Measurements from ENCODE around the gene UNC50.

The UNC50 gene

GRCh38 chr2:98605076-98605475 is 3.3 kb upstream of the UNC50 start:
- H3K27me3 Mint-ChIP-seq = no peaks in the 10 kb centered on the region
- H3K4me3 Mint-ChIP-seq = no peak overlapping the region
- H3K36me3 Mint-ChIP-seq (ENCODE audit: insufficient read depth) = peaks cover 41% of the 10 kb centered on the region
- H3K4me1 Mint-ChIP-seq = peaks cover 49% of the 10 kb centered on the region
- ATAC-seq (replicated peaks; ENCODE audit: extremely low read depth, poor library complexity, severe bottlenecking) (no peak), DNase-seq (ENCODE audit: low spot score in 2 of 2) (no peak)
- H3K9me3 Mint-ChIP-seq = no peaks in the 10 kb centered on the region
- H3K27ac Mint-ChIP-seq (ENCODE audit: low read depth) = peak overlapping the region; percentile 69

- no peak for ATAC-seq (replicated peaks; ENCODE audit: extremely low read depth, poor library complexity, severe bottlenecking)
- DNase-seq (ENCODE audit: low spot score in 2 of 2) = no peak
- H3K36me3 Mint-ChIP-seq (ENCODE audit: insufficient read depth) = peaks cover 50% of the 10 kb centered on the region
- peak overlapping the region; percentile 76 for H3K27ac Mint-ChIP-seq (ENCODE audit: low read depth)
- peaks cover 62% of the 10 kb centered on the region for H3K4me1 Mint-ChIP-seq
- H3K9me3 Mint-ChIP-seq = no peaks in the 10 kb centered on the region
- no peaks in the 10 kb centered on the region for H3K27me3 Mint-ChIP-seq
- peak overlapping the region; percentile 94 for H3K4me3 Mint-ChIP-seq
Observed at GRCh38 chr2:98606431-98606830, 2.0 kb upstream of the UNC50 start.

- Mint-ChIP-seq H3K27ac (ENCODE audit: low read depth) (peak overlapping the region; percentile 76), H3K9me3 (no peaks in the 10 kb centered on the region), H3K4me1 (peaks cover 62% of the 10 kb centered on the region), H3K36me3 (ENCODE audit: insufficient read depth) (peaks cover 50% of the 10 kb centered on the region), H3K4me3 (peak overlapping the region; percentile 94), H3K27me3 (no peaks in the 10 kb centered on the region)
- DNase-seq (ENCODE audit: low spot score in 2 of 2) (no peak), ATAC-seq (replicated peaks; ENCODE audit: extremely low read depth, poor library complexity, severe bottlenecking) (no peak)
Observed at GRCh38 chr2:98607104-98607503, 1.3 kb upstream of the UNC50 start.

- Mint-ChIP-seq H3K27ac (ENCODE audit: low read depth) (peak overlapping the region; percentile 76), H3K27me3 (no peaks in the 10 kb centered on the region), H3K9me3 (no peaks in the 10 kb centered on the region), H3K4me3 (peak overlapping the region; percentile 94), H3K36me3 (ENCODE audit: insufficient read depth) (peaks cover 54% of the 10 kb centered on the region), H3K4me1 (peaks cover 62% of the 10 kb centered on the region)
- ATAC-seq (replicated peaks; ENCODE audit: extremely low read depth, poor library complexity, severe bottlenecking) (peak; percentile 10), DNase-seq (ENCODE audit: low spot score in 2 of 2) (no peak)
Observed at GRCh38 chr2:98607741-98608115, 661 bp upstream of the UNC50 start.

- ATAC-seq (replicated peaks; ENCODE audit: extremely low read depth, poor library complexity, severe bottlenecking) (peak; percentile 5), DNase-seq (ENCODE audit: low spot score in 2 of 2) (no peak)
- H3K9me3 Mint-ChIP-seq = no peaks in the 10 kb centered on the region
- peak overlapping the region; percentile 76 for H3K27ac Mint-ChIP-seq (ENCODE audit: low read depth)
- H3K36me3 Mint-ChIP-seq (ENCODE audit: insufficient read depth) = peaks cover 55% of the 10 kb centered on the region
- peaks cover 73% of the 10 kb centered on the region for H3K4me1 Mint-ChIP-seq
- H3K4me3 Mint-ChIP-seq = peak overlapping the region; percentile 94
- no peaks in the 10 kb centered on the region for H3K27me3 Mint-ChIP-seq
Observed at GRCh38 chr2:98608962-98609604, 694 bp downstream of the UNC50 start.

- DNase-seq (ENCODE audit: low spot score in 2 of 2) = no peak
- no peaks in the 10 kb centered on the region for H3K27me3 Mint-ChIP-seq
- ATAC-seq (replicated peaks; ENCODE audit: extremely low read depth, poor library complexity, severe bottlenecking) = no peak
- H3K27ac Mint-ChIP-seq (ENCODE audit: low read depth) = peak overlapping the region; percentile 70
- H3K4me1 Mint-ChIP-seq = peaks cover 65% of the 10 kb centered on the region
- H3K4me3 Mint-ChIP-seq = no peak overlapping the region
- no peaks in the 10 kb centered on the region for H3K9me3 Mint-ChIP-seq
- H3K36me3 Mint-ChIP-seq (ENCODE audit: insufficient read depth) = peaks cover 62% of the 10 kb centered on the region
Observed at GRCh38 chr2:98614024-98614739, 5.8 kb downstream of the UNC50 start.

- peaks cover 67% of the 10 kb centered on the region for H3K36me3 Mint-ChIP-seq (ENCODE audit: insufficient read depth)
- no peaks in the 10 kb centered on the region for H3K9me3 Mint-ChIP-seq
- ATAC-seq (replicated peaks; ENCODE audit: extremely low read depth, poor library complexity, severe bottlenecking) (no peak), DNase-seq (ENCODE audit: low spot score in 2 of 2) (no peak)
- peaks cover 54% of the 10 kb centered on the region for H3K4me1 Mint-ChIP-seq
- no peaks in the 10 kb centered on the region for H3K27me3 Mint-ChIP-seq
- H3K27ac Mint-ChIP-seq (ENCODE audit: low read depth) = peak overlapping the region; percentile 73
- H3K4me3 Mint-ChIP-seq = peak overlapping the region; percentile 6
Observed at GRCh38 chr2:98615481-98615880, 7.1 kb downstream of the UNC50 start.

- Mint-ChIP-seq H3K27ac (ENCODE audit: low read depth) (peak overlapping the region; percentile 80), H3K27me3 (no peaks in the 10 kb centered on the region), H3K9me3 (no peaks in the 10 kb centered on the region), H3K4me3 (no peak overlapping the region), H3K36me3 (ENCODE audit: insufficient read depth) (peaks cover 65% of the 10 kb centered on the region), H3K4me1 (peaks cover 51% of the 10 kb centered on the region)
- no peak for ATAC-seq (replicated peaks; ENCODE audit: extremely low read depth, poor library complexity, severe bottlenecking)
- DNase-seq (ENCODE audit: low spot score in 2 of 2) = no peak
Observed at GRCh38 chr2:98617149-98617548, 8.8 kb downstream of the UNC50 start.

- Mint-ChIP-seq H3K27me3 (no peaks in the 10 kb centered on the region), H3K9me3 (no peaks in the 10 kb centered on the region), H3K36me3 (ENCODE audit: insufficient read depth) (peaks cover 71% of the 10 kb centered on the region), H3K27ac (ENCODE audit: low read depth) (no peak overlapping the region), H3K4me1 (peaks cover 17% of the 10 kb centered on the region), H3K4me3 (no peak overlapping the region)
- DNase-seq (ENCODE audit: low spot score in 2 of 2) (no peak), ATAC-seq (replicated peaks; ENCODE audit: extremely low read depth, poor library complexity, severe bottlenecking) (no peak)
Observed at GRCh38 chr2:98623657-98624056, 15.3 kb downstream of the UNC50 start.

GRCh38 chr2:98632351-98632750 is 24.0 kb downstream of the UNC50 start:
- no peak overlapping the region for H3K4me3 Mint-ChIP-seq
- ATAC-seq (replicated peaks; ENCODE audit: extremely low read depth, poor library complexity, severe bottlenecking) (no peak), DNase-seq (ENCODE audit: low spot score in 2 of 2) (no peak)
- peaks cover 52% of the 10 kb centered on the region for H3K36me3 Mint-ChIP-seq (ENCODE audit: insufficient read depth)
- H3K27ac Mint-ChIP-seq (ENCODE audit: low read depth) = peak overlapping the region; percentile 91
- H3K4me1 Mint-ChIP-seq = peaks cover 33% of the 10 kb centered on the region
- no peaks in the 10 kb centered on the region for H3K9me3 Mint-ChIP-seq
- H3K27me3 Mint-ChIP-seq = no peaks in the 10 kb centered on the region

GRCh38 chr2:98634406-98635092 is 26.2 kb downstream of the UNC50 start:
- no peaks in the 10 kb centered on the region for H3K9me3 Mint-ChIP-seq
- H3K4me3 Mint-ChIP-seq = peak overlapping the region; percentile 70
- DNase-seq (ENCODE audit: low spot score in 2 of 2) (peak in 1 of 2 donors; percentile 55), ATAC-seq (replicated peaks; ENCODE audit: extremely low read depth, poor library complexity, severe bottlenecking) (peak; percentile 28)
- peak overlapping the region; percentile 91 for H3K27ac Mint-ChIP-seq (ENCODE audit: low read depth)
- peaks cover 57% of the 10 kb centered on the region for H3K36me3 Mint-ChIP-seq (ENCODE audit: insufficient read depth)
- H3K27me3 Mint-ChIP-seq = no peaks in the 10 kb centered on the region
- H3K4me1 Mint-ChIP-seq = peaks cover 37% of the 10 kb centered on the region

GRCh38 chr2:98637401-98638147 is 29.2 kb downstream of the UNC50 start:
- Mint-ChIP-seq H3K27me3 (no peaks in the 10 kb centered on the region), H3K27ac (ENCODE audit: low read depth) (peak overlapping the region; percentile 91), H3K36me3 (ENCODE audit: insufficient read depth) (peaks cover 59% of the 10 kb centered on the region), H3K9me3 (no peaks in the 10 kb centered on the region), H3K4me1 (peaks cover 38% of the 10 kb centered on the region), H3K4me3 (peak overlapping the region; percentile 46)
- DNase-seq (ENCODE audit: low spot score in 2 of 2) (peak in 1 of 2 donors; percentile 71), ATAC-seq (replicated peaks; ENCODE audit: extremely low read depth, poor library complexity, severe bottlenecking) (peak; percentile 92)

Data from central memory CD8-positive, alpha-beta T cell (primary cell).